IPS-20b (cell line): ENCODE results near the gene A2M.
"Not testable (repeated sequence)": the region's sequence is repeated elsewhere in the genome, so short reads cannot be mapped to it uniquely, and the experiment has no call there.

Experiments
- H3K27ac ChIP-seq: one replicate; pipeline ENCODE4 v1.5.1; 2013; ENCODE audit warnings: low read length
- H3K27me3 ChIP-seq: 2 replicates; pipeline ENCODE4 v1.6.1; 2013; ENCODE audit warnings: mild to moderate bottlenecking, low read length, inconsistent platforms; ENCODE audit not compliant: insufficient read depth
- H3K36me3 ChIP-seq: 2 replicates; pipeline ENCODE4 v1.6.1; 2013; ENCODE audit warnings: low read depth, mild to moderate bottlenecking, inconsistent platforms, low read length, moderate library complexity; ENCODE audit not compliant: insufficient read depth
- H3K4me1 ChIP-seq: 2 replicates; pipeline ENCODE4 v1.6.1; 2013; ENCODE audit warnings: mild to moderate bottlenecking, control low read depth, inconsistent platforms, low read length, moderate library complexity; ENCODE audit not compliant: insufficient read depth
- H3K4me3 ChIP-seq: 2 replicates; pipeline ENCODE4 v1.5.1; 2013; ENCODE audit warnings: mild to moderate bottlenecking, low read length, inconsistent platforms
- H3K9ac ChIP-seq: 2 replicates; pipeline ENCODE4 v1.6.1; 2013; ENCODE audit warnings: low read depth, mild to moderate bottlenecking, inconsistent platforms, low read length, moderate library complexity
- H3K9me3 ChIP-seq: 2 replicates; pipeline ENCODE4 v1.6.1; 2013; ENCODE audit warnings: mild to moderate bottlenecking, low read depth, low read length, inconsistent platforms; ENCODE audit not compliant: insufficient read depth

The A2M gene

DNA sequence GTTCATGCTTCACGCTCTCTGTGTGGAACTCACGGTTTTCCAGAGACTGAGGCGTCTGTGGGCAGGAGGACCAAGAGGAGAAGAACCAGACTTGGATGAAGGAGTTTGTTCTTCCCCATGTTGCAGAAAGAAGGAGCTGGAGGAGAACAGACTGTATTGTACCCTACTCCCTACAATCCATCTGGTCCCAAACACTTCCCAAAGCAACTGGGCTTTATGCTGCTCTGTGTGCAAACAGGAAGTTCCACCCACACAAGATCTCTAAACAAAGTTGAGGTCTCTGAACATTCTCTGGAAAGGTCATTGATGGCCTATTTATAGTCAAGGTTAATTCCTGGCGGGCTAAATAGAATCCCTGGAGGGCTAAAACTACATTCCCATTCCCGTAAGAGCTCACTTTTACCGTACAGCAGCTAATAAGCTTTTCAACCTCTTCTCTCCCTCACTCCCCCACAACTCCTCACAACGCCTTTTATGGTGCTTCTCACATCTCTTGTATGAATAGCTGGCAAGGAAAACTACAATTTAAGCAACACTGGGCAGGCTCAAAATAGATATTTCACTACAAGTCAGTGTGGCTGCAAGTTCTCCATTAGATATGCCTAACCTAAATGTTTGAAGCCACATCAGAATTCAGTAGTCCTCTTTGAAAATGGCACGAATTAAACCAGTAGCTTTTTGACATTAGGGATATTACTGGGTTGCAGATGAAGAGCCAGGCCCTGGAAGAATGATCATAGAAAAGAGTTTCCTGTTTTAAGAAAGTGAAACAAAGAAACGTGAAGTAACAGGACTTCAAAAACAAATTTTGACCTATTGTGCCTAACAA is at the start of gene A2M:
A2M (minus strand) TSS at position 189 of the 829 bp plus-strand sequence; CDS start at position 119, 70 bp downstream.
- no peak within 1 kb of the TSS for H3K4me3 ChIP-seq
- H3K36me3 ChIP-seq, result no peaks in the 10 kb centered on the region
- H3K9ac ChIP-seq, result no peak within 1 kb of the TSS
- H3K27ac ChIP-seq, result no peak within 1 kb of the TSS
- peaks cover 9% of the 10 kb centered on the region; the same call in 1 of the 2 replicates for H3K4me1 ChIP-seq
- no peaks in the 10 kb centered on the region for H3K27me3 ChIP-seq
- no peaks in the 10 kb centered on the region for H3K9me3 ChIP-seq

DNA sequence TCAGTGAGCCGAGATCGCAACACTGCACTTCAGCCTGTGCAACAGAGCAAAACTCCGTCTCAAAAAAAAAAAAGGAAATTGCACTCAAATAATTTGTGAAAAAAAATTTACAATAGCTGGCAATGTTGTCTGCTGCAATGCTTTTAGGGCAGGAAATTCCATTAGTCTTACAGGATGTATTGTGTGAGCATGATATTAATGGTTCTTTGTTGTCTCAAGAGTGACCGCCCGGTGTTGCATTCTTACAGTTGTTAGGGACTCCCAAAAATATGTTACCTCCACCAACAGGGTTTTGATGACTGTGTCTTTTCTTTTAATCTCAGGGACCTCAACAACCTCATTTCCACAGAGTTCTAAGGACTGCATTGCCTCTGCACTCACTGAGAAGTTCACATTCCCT is 47.7 kb upstream of the A2M start:
- H3K36me3 ChIP-seq, result no peaks in the 10 kb centered on the region
- no peak overlapping the region for H3K9ac ChIP-seq
- H3K4me1 ChIP-seq, result peaks cover 5% of the 10 kb centered on the region; the same call in 1 of the 2 replicates
- H3K9me3 ChIP-seq, result no peaks in the 10 kb centered on the region
- H3K27me3 ChIP-seq, result no peaks in the 10 kb centered on the region
- no peak overlapping the region for H3K4me3 ChIP-seq
- no peak overlapping the region for H3K27ac ChIP-seq

DNA sequence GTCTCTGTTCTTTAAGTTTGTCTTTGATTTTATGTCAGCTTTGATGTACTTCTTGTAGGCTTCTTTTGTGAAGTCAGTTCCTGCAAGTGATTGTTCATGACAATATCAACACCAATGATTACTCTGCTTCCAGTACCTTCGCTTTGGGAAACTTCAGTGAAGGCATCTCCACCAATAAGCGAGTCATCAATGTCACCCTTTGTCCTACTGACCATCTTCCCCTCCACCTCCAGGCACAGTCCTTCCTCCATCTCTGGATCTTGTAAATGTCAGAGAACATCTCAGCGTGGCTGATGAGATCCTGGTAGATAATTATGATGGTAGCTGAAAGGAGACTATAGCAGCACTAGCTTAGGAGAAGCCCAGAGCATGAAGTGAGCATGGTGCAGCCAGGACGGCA is 40.4 kb upstream of the A2M start:
- Histone ChIP-seq H3K9ac (no peak overlapping the region), H3K27ac (no peak overlapping the region), H3K4me3 (no peak overlapping the region), H3K4me1 (no peaks in the 10 kb centered on the region), H3K9me3 (no peaks in the 10 kb centered on the region), H3K36me3 (no peaks in the 10 kb centered on the region), H3K27me3 (no peaks in the 10 kb centered on the region)

DNA sequence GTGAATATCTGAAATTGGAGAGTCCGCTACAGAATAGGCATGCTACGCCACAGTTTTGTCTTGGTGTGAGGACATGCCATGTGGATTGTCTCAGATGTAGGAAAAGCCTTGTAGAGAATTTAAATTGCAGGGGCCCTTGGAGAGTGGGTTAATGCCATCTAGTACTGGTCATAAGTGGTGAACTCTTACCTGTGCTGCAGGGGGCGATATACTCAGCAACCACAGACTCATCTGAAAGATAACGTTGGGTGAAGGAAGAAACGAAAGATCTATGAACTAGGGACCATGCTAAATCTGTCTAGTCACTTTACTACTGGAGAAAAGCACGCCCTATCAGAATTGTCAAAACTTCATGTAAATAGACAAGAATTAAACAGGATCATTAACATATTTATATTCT is 33.7 kb upstream of the A2M start:
- H3K27me3 ChIP-seq, result no peaks in the 10 kb centered on the region
- no peak overlapping the region for H3K4me3 ChIP-seq
- no peak overlapping the region for H3K27ac ChIP-seq
- H3K4me1 ChIP-seq, result no peaks in the 10 kb centered on the region
- H3K36me3 ChIP-seq, result no peaks in the 10 kb centered on the region
- peaks cover 7% of the 10 kb centered on the region for H3K9me3 ChIP-seq
- no peak overlapping the region for H3K9ac ChIP-seq

DNA sequence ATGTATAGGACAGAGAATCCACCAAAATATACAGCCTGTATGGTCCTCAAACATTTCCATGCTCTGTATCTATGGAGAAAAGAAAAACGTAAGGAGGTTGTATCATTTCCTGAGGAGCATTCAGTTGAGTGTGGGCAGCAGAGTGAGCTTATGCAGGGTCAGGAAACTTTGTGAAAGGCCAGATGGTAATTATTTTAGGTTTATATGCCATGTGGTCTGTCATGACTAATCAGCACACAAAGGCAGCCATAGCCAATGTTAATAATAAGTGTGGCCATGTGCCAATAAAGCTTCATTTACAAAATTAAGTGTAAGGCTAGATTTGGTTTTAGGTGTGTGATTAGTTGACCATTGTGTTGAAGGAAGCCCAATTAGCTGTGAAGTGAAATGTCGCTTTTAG is 33.2 kb upstream of the A2M start:
- Histone ChIP-seq H3K9ac (no peak overlapping the region), H3K27me3 (no peaks in the 10 kb centered on the region), H3K27ac (no peak overlapping the region), H3K4me3 (no peak overlapping the region), H3K4me1 (no peaks in the 10 kb centered on the region), H3K9me3 (peaks cover 12% of the 10 kb centered on the region), H3K36me3 (no peaks in the 10 kb centered on the region)

DNA sequence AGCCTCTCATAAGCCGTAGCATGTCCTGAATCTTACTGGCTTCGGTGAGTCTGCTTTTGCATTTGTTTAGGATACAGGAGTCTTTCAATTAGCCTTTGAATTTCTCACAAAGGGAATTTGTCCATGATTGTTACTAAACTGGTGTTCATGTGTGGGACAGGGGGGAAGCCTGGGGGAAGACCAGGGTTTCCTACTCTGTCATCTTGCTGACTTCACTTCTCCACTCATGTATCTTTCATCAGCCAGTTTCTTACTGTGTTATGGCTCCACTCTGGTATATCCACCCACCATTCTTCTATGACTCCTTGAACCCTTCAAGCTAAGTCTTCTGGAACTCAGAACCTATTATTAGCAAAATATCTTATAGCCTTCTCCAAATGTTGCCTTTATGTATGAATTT is 31.7 kb upstream of the A2M start:
- H3K36me3 ChIP-seq, result no peaks in the 10 kb centered on the region
- H3K4me3 ChIP-seq, result no peak overlapping the region
- H3K4me1 ChIP-seq, result no peaks in the 10 kb centered on the region
- H3K9me3 ChIP-seq, result peaks cover 26% of the 10 kb centered on the region
- H3K27me3 ChIP-seq, result no peaks in the 10 kb centered on the region
- no peak overlapping the region for H3K9ac ChIP-seq
- H3K27ac ChIP-seq, result no peak overlapping the region

DNA sequence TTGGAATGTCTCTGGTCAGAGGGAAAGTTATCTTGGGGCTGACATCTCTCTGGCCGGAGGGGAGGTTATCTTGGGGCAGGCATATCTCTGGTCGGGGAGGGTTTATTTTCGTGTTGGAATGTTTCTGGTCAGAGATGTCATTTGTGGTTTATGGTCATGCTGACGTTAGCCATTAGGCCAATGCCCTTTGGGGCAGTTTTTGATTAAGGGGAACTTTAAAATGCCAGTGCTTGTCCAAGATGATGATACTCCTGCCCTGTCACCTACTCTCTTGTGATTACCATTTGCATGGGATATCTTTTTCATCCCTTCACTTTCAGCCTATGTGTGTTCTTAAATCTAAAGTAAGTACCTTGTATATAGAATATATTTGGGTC is 29.0 kb upstream of the A2M start:
- no peak overlapping the region for H3K27ac ChIP-seq
- H3K9me3 ChIP-seq, result peaks cover 47% of the 10 kb centered on the region
- no peak overlapping the region for H3K4me3 ChIP-seq

DNA sequence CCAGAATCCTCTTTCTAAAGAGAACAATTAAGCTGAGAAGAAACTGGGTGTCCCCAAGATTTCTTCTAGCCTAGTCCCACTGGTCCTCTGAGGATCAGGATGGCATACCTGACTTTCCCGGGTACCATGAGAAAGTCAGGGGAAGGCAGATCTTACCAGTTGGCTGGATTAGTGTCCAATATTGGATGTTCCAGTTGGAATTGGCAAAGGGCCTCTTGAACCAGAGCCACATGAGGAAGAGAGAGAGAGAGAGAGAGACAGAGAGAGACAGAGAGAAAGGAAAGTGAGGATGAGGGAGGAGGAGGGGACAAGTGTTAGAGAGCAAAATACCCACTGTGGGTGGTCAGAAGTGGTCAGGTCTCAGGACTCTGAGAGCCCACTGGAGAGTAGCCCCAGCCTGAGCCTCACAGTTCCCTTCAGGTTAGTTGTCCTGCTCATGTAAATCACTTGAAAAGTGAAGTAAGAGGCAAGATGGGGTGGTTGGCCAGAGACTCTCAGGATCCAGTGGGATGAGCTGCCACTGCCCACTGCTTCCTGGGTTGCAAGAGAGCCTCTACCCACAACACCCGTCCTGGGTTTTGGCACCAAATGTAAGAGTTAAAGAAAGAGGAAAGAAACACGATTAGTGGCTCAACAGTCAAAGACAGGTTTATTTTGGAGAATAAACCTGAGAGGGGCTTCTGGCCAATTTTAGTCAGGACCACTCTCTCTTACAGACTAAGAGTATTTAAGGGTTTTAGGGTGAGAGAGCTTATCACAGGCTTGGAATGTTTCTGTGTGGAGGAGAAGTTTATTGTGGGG is 28.4 kb upstream of the A2M start:
- Histone ChIP-seq H3K9me3 (peaks cover 53% of the 10 kb centered on the region), H3K27ac (no peak overlapping the region), H3K27me3 (no peaks in the 10 kb centered on the region), H3K4me1 (no peaks in the 10 kb centered on the region), H3K36me3 (no peaks in the 10 kb centered on the region), H3K4me3 (no peak overlapping the region), H3K9ac (no peak overlapping the region)

More for the DNA sequence above, 29.0 kb upstream of the A2M start:
- no peaks in the 10 kb centered on the region for H3K4me1 ChIP-seq
- no peaks in the 10 kb centered on the region for H3K36me3 ChIP-seq
- no peak overlapping the region for H3K9ac ChIP-seq
- H3K27me3 ChIP-seq, result no peaks in the 10 kb centered on the region

DNA sequence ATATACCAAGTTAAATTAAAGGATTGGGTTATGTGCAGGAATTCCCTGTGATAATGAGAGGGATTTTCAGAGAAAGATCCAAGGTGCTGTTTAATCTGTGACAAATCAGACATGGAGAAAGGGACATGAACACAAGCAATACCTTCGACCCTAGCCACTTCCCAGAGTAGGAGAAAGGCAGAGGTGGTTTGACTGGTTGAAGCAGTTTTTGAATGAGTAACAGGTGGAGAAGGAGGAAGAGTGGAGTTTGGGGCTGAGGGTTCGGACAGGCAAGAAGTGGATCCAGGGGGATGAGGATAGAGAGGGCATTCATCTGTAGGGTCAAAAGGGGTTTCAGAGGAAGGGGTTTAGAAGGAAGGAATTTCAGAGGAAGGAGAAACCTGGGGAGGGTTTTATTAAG is 27.4 kb upstream of the A2M start:
- Histone ChIP-seq H3K4me1 (no peaks in the 10 kb centered on the region), H3K27ac (no peak overlapping the region), H3K36me3 (no peaks in the 10 kb centered on the region), H3K4me3 (no peak overlapping the region), H3K9ac (no peak overlapping the region), H3K27me3 (no peaks in the 10 kb centered on the region), H3K9me3 (peaks cover 58% of the 10 kb centered on the region)

DNA sequence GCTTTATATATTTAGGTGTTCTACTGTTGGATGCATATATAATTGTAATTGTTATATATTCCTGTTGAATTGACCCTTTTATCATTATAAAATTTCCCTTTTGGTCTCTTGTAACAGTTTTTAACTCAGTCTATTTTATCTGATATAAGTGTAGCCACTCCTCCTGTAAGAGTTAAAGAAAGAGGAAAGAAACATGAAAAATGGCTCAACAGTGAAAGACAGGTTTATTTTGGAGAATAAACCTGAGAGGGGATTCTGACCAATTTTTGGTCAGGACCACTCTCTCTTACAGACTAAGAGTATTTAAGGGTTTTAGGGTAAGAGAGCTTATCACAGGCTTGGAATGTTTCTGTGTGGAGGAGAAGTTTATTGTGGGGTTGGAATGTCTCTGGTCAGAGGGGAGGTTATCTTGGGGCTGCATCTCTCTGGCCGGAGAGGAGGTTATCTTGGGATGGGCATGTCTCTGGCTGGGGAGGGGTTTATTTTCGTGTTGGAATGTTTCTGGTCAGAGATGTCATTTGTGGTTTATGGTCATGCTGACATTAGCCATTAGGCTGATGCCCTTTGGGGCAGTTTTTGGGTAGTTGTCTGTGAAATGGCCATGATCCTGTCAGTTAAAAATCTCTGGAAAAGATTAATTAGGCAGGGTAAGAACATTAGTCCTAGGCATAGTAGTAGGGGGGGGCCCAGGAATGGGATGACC is 24.0 kb upstream of the A2M start:
- peaks cover 52% of the 10 kb centered on the region for H3K9me3 ChIP-seq

DNA sequence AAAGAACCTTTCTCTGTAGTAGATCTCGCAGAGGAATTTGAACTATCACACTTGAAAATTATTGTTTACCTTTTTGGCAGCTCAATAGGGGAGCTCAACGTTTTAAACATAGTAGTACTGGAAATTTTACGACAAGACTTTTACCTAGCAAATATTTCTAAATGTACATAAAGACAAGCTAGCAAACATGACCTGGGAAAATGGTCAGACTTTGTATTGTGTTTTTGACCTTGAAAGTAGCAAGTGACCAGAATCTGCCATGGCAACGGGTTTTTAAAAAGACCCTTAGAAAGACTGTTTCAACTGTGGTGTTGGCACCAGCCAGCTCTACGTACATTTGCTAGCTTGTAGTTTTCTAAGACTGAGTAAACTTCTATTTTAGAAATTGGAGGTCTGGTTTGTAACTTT is 20.2 kb upstream of the A2M start:
- no peak overlapping the region for H3K27ac ChIP-seq
- H3K36me3 ChIP-seq, result no peaks in the 10 kb centered on the region

More for the DNA sequence above, 24.0 kb upstream of the A2M start:
- not testable (repeated sequence) for H3K4me1 ChIP-seq, H3K36me3 ChIP-seq, H3K27ac ChIP-seq, H3K9ac ChIP-seq, H3K27me3 ChIP-seq, H3K4me3 ChIP-seq

More for the DNA sequence above, 20.2 kb upstream of the A2M start:
- no peaks in the 10 kb centered on the region for H3K27me3 ChIP-seq
- H3K4me3 ChIP-seq, result no peak overlapping the region
- peaks cover 22% of the 10 kb centered on the region; the same call in 1 of the 2 replicates for H3K9me3 ChIP-seq
- H3K9ac ChIP-seq, result no peak overlapping the region
- H3K4me1 ChIP-seq, result no peaks in the 10 kb centered on the region
